CD4-positive, alpha-beta T cell (primary cell): ENCODE data around the gene SORBS1. TPM values are rescaled to one million over a fixed set of nuclear protein-coding genes. Genes with fewer than 3 reads are reported as not detected.

Experiments
- ATAC-seq: fragments of 200-7000 bp; cut with Tn5 transposase; one replicate; pipeline ENCODE4 v1.10.0; 2022; ENCODE audit warnings: mild to moderate bottlenecking; ENCODE audit not compliant: poor library complexity
- CTCF ChIA-PET: fragments of 350-600 bp; sonication (Branson Sonifier 250); formaldehyde crosslinking; loops from one replicate; lab custom pipeline; 2021; ENCODE audit warnings: antibody characterized with exemption, inconsistent platforms; lab: Charles Lee
- POLR2A ChIA-PET: fragments of 350-600 bp; sonication (Branson Sonifier 250); formaldehyde crosslinking; loops from one replicate; lab custom pipeline; 2021; ENCODE audit warnings: antibody characterized with exemption, inconsistent platforms; lab: Charles Lee
- DNase-seq, 14 experiments: peaks; one replicate each; pipeline ENCODE4 v3.0.0-alpha.2; 2013 to 2020; ENCODE audit warnings: mixed read lengths in 2 of 14
- H3K27ac ChIP-seq, 2 donors: one replicate each; pipeline versions ENCODE4 v1.5.1 to v1.7.0; 2013; ENCODE audit warnings: low read length in 2 of 2, low read depth in 1 of 2, mild to moderate bottlenecking in 1 of 2
- H3K27me3 ChIP-seq, 2 experiments: 1 replicate in 1 of 2; 2 replicates in 1 of 2; pipeline versions ENCODE4 v1.6.1 to v1.7.0; 2013; ENCODE audit warnings: low read length in 2 of 2, control low read depth in 1 of 2, mild to moderate bottlenecking in 1 of 2, moderate library complexity in 1 of 2; ENCODE audit not compliant: insufficient read depth in 2 of 2, control insufficient read depth in 1 of 2
- H3K36me3 ChIP-seq: one replicate; pipeline ENCODE4 v1.6.1; 2013; ENCODE audit warnings: low read length, control low read depth; ENCODE audit not compliant: insufficient read depth
- H3K4me1 ChIP-seq: one replicate; pipeline ENCODE4 v1.6.1; 2013; ENCODE audit warnings: low read length, control low read depth; ENCODE audit not compliant: insufficient read depth
- H3K4me3 ChIP-seq: one replicate; pipeline ENCODE4 v1.5.1; 2013; ENCODE audit warnings: mild to moderate bottlenecking, low read length, moderate library complexity
- H3K9me3 ChIP-seq, 2 experiments: 1 replicate in 1 of 2; 2 replicates in 1 of 2; pipeline versions ENCODE4 v1.6.1 to v1.7.0; 2013; ENCODE audit warnings: low read length in 2 of 2, mild to moderate bottlenecking in 2 of 2, control low read depth in 1 of 2, moderate library complexity in 1 of 2; ENCODE audit not compliant: control insufficient read depth in 1 of 2, insufficient read depth in 1 of 2
- H3K27ac Mint-ChIP-seq: one replicate; pipeline ENCODE4 v1.8.0; 2020; ENCODE audit warnings: mixed read lengths
- H3K27me3 Mint-ChIP-seq: one replicate; pipeline ENCODE4 v1.8.0; 2021; ENCODE audit warnings: mixed read lengths
- H3K36me3 Mint-ChIP-seq: one replicate; pipeline ENCODE4 v1.8.0; 2021; ENCODE audit warnings: low read depth, mixed read lengths
- H3K4me1 Mint-ChIP-seq: one replicate; pipeline ENCODE4 v1.8.0; 2021; ENCODE audit warnings: low read depth, mixed read lengths
- H3K4me3 Mint-ChIP-seq: one replicate; pipeline ENCODE4 v1.8.0; 2020; ENCODE audit warnings: mild to moderate bottlenecking, mixed read lengths
- H3K9me3 Mint-ChIP-seq: one replicate; pipeline ENCODE4 v1.8.0; 2020; ENCODE audit warnings: mixed read lengths
- CTCF ChIP-seq: fragments of 200-600 bp; IDR thresholded peaks from one replicate; pipeline ENCODE4 v1.8.0; 2022; ENCODE audit warnings: antibody characterized with exemption, mild to moderate bottlenecking
- intact Hi-C, 2 experiments: fragments of 100-400 bp; cut with DNase I in 1 of 2; cut with micrococcal nuclease in 1 of 2; formaldehyde crosslinking; loops; one replicate each; pipeline versions ENCODE4 v1.15.1 to v1.9.0; 2023 to 2025; cut with DNase I, micrococcal nuclease
- total RNA-seq, 174 experiments: library from RNA in 2 of 174; stranded (reverse) in 2 of 174; gene quantifications; one replicate each; pipeline ENCODE4 v1.2.3 and lab custom pipeline; 2021 to 2026

The SORBS1 gene
- total RNA-seq, 2 experiments from 2014 or later = 1.4 to 1.8 TPM

- DNase-seq (no peak), ATAC-seq (no peak)
- H3K27ac Mint-ChIP-seq = no peak overlapping the region
- H3K36me3 ChIP-seq = no peaks in the 10 kb centered on the region
- no peak overlapping the region for H3K4me3 Mint-ChIP-seq
- peaks cover 24% of the 10 kb centered on the region for H3K27me3 Mint-ChIP-seq
- no peaks in the 10 kb centered on the region for H3K9me3 ChIP-seq
- no peak overlapping the region for H3K27ac ChIP-seq
- intact Hi-C loops = no loop called here
- H3K9me3 Mint-ChIP-seq = no peaks in the 10 kb centered on the region
- CTCF ChIA-PET = interaction anchor here (0.8 kb wide), 1 partner anchor 1446 kb away, joined by 3 read pairs; no protein-coding TSS in a partner anchor
- no peaks in the 10 kb centered on the region for H3K4me1 ChIP-seq
- POLR2A ChIA-PET = no interaction called here
- H3K36me3 Mint-ChIP-seq = no peaks in the 10 kb centered on the region
- TF ChIP-seq CTCF = no peak
- no peaks in the 10 kb centered on the region for H3K4me1 Mint-ChIP-seq
- H3K27me3 ChIP-seq = peaks cover 0 to 6% of the 10 kb centered on the region in 2 experiments
- H3K4me3 ChIP-seq = no peak overlapping the region
These were observed 103.2 kb downstream of the SORBS1 start for GRCh38 chr10:95458014-95458413.

- no peaks in the 10 kb centered on the region for H3K9me3 Mint-ChIP-seq
- H3K4me1 Mint-ChIP-seq = no peaks in the 10 kb centered on the region
- no peak overlapping the region for H3K4me3 ChIP-seq
- intact Hi-C loops = no loop called here
- no peak overlapping the region for H3K4me3 Mint-ChIP-seq
- H3K9me3 ChIP-seq = no peaks in the 10 kb centered on the region
- H3K27ac Mint-ChIP-seq = no peak overlapping the region
- no peak for DNase-seq
- ChIA-PET POLR2A (no interaction called here), CTCF (no interaction called here)
- no peaks in the 10 kb centered on the region for H3K4me1 ChIP-seq
- peaks cover 21% of the 10 kb centered on the region for H3K27me3 Mint-ChIP-seq
- H3K36me3 ChIP-seq = no peaks in the 10 kb centered on the region
- no peak overlapping the region for H3K27ac ChIP-seq
- ATAC-seq = no peak
- no peaks in the 10 kb centered on the region for H3K36me3 Mint-ChIP-seq
- H3K27me3 ChIP-seq = peaks cover 0 to 6% of the 10 kb centered on the region in 2 experiments
- TF ChIP-seq CTCF = no peak
These were observed 103.8 kb downstream of the SORBS1 start for GRCh38 chr10:95457319-95457886.

GRCh38 chr10:95456516-95456915, 104.7 kb downstream of the SORBS1 start:
- Mint-ChIP-seq H3K27me3 (peaks cover 16% of the 10 kb centered on the region), H3K9me3 (no peaks in the 10 kb centered on the region), H3K36me3 (no peaks in the 10 kb centered on the region), H3K4me3 (no peak overlapping the region), H3K27ac (no peak overlapping the region), H3K4me1 (no peaks in the 10 kb centered on the region)
- Histone ChIP-seq H3K27me3 (peaks cover 0 to 6% of the 10 kb centered on the region in 2 experiments), H3K4me3 (no peak overlapping the region), H3K4me1 (no peaks in the 10 kb centered on the region), H3K9me3 (no peaks in the 10 kb centered on the region), H3K27ac (no peak overlapping the region), H3K36me3 (no peaks in the 10 kb centered on the region)
- ChIA-PET CTCF (no interaction called here), POLR2A (no interaction called here)
- no peak for TF ChIP-seq CTCF
- intact Hi-C loops = no loop called here
- DNase-seq (no peak), ATAC-seq (no peak)
